Loucy (cell line): Measurements from ENCODE around the gene MRPL42.
"Not testable (repeated sequence)": the region's sequence is repeated elsewhere in the genome, so short reads cannot be mapped to it uniquely, and the experiment has no call there.

Experiments
- H2AFZ ChIP-seq: fragments of 200-600 bp; sonication (generic); 2 replicates; pipeline ENCODE4 v1.6.0; 2016; ENCODE audit warnings: antibody characterized with exemption, mild to moderate bottlenecking, low read length, moderate library complexity
- H3F3A ChIP-seq: fragments of 200-600 bp; 2 replicates; pipeline ENCODE4 v1.6.0; 2016; ENCODE audit warnings: antibody characterized with exemption, low read depth, mild to moderate bottlenecking
- H3K27me3 ChIP-seq: fragments of 200-600 bp; sonication (generic); 2 replicates; pipeline ENCODE4 v1.6.1; 2014; ENCODE audit warnings: low read length, mild to moderate bottlenecking; ENCODE audit not compliant: insufficient read depth, poor library complexity, severe bottlenecking
- H3K36me3 ChIP-seq: fragments of 200-600 bp; sonication (generic); 2 replicates; pipeline ENCODE4 v1.6.1; 2016; ENCODE audit warnings: low read length; ENCODE audit not compliant: insufficient read depth
- H3K4me1 ChIP-seq: fragments of 200-600 bp; sonication (generic); 2 replicates; pipeline ENCODE4 v1.5.1; 2014; ENCODE audit warnings: low read length, mild to moderate bottlenecking; ENCODE audit not compliant: insufficient read depth, poor library complexity, severe bottlenecking
- H3K4me2 ChIP-seq: fragments of 200-600 bp; sonication (generic); 2 replicates; pipeline ENCODE4 v1.6.0; 2014; ENCODE audit warnings: antibody characterized with exemption, low read length, low read depth, mild to moderate bottlenecking; ENCODE audit not compliant: poor library complexity, severe bottlenecking
- H3K4me3 ChIP-seq: fragments of 200-600 bp; sonication (generic); 2 replicates; pipeline ENCODE4 v1.5.1; 2014; ENCODE audit warnings: low read length, mild to moderate bottlenecking, mixed read lengths; ENCODE audit not compliant: poor library complexity, severe bottlenecking
- H3K79me2 ChIP-seq: fragments of 200-600 bp; sonication (generic); 2 replicates; pipeline ENCODE4 v1.6.1; 2014; ENCODE audit warnings: low read length; ENCODE audit not compliant: insufficient read depth
- H3K9ac ChIP-seq: fragments of 200-600 bp; sonication (generic); 2 replicates; pipeline ENCODE4 v1.6.0; 2014; ENCODE audit warnings: mild to moderate bottlenecking, low read depth, low read length, moderate library complexity; ENCODE audit not compliant: poor library complexity, severe bottlenecking
- H3K9me2 ChIP-seq: fragments of 200-600 bp; sonication (generic); replicated peaks from 2 replicates; pipeline ENCODE4 v1.6.1; 2016; ENCODE audit warnings: low read depth, low read length, mixed read lengths
- H3K9me3 ChIP-seq: fragments of 200-600 bp; sonication (generic); 2 replicates; pipeline ENCODE4 v1.6.1; 2014; ENCODE audit warnings: mild to moderate bottlenecking, antibody characterized with exemption, low read length, low read depth; ENCODE audit not compliant: insufficient read depth
- H4K20me1 ChIP-seq: fragments of 200-600 bp; sonication (generic); 2 replicates; pipeline ENCODE4 v1.6.0; 2014; ENCODE audit warnings: antibody characterized with exemption, low read length, mild to moderate bottlenecking; ENCODE audit not compliant: insufficient read depth, poor library complexity, severe bottlenecking
- EZH2phosphoT487 ChIP-seq: fragments of 200-600 bp; IDR thresholded peaks from 2 replicates; pipeline ENCODE4 v1.6.1; 2018; ENCODE audit warnings: antibody characterized with exemption, mild to moderate bottlenecking, moderate library complexity, borderline replicate concordance
- TF ChIP-seq, protein P1 (sequence below): fragments of 200-600 bp; sonication (generic); conservative IDR thresholded peaks from 2 replicates; pipeline ENCODE4 v1.5.1; 2014; ENCODE audit warnings: mild to moderate bottlenecking, antibody characterized with exemption, low read length

Gene MRPL42

GRCh38 chr12:93550748-93551611, 83.7 kb downstream of the MRPL42 start:
- Histone ChIP-seq H3K4me1 (no peaks in the 10 kb centered on the region), H3K4me3 (no peak overlapping the region), H3K36me3 (no peaks in the 10 kb centered on the region), H3F3A (no peaks in the 10 kb centered on the region), H3K79me2 (no peaks in the 10 kb centered on the region), H2AFZ (no peak overlapping the region), H3K4me2 (no peak overlapping the region), H4K20me1 (no peaks in the 10 kb centered on the region), H3K9me3 (no peaks in the 10 kb centered on the region), H3K9ac (no peak overlapping the region), H3K27me3 (no peaks in the 10 kb centered on the region), H3K9me2 (no peaks in the 10 kb centered on the region)
- TF ChIP-seq, protein P1, sequence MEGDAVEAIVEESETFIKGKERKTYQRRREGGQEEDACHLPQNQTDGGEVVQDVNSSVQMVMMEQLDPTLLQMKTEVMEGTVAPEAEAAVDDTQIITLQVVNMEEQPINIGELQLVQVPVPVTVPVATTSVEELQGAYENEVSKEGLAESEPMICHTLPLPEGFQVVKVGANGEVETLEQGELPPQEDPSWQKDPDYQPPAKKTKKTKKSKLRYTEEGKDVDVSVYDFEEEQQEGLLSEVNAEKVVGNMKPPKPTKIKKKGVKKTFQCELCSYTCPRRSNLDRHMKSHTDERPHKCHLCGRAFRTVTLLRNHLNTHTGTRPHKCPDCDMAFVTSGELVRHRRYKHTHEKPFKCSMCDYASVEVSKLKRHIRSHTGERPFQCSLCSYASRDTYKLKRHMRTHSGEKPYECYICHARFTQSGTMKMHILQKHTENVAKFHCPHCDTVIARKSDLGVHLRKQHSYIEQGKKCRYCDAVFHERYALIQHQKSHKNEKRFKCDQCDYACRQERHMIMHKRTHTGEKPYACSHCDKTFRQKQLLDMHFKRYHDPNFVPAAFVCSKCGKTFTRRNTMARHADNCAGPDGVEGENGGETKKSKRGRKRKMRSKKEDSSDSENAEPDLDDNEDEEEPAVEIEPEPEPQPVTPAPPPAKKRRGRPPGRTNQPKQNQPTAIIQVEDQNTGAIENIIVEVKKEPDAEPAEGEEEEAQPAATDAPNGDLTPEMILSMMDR: no peak
- no peak for TF ChIP-seq EZH2phosphoT487

DNA sequence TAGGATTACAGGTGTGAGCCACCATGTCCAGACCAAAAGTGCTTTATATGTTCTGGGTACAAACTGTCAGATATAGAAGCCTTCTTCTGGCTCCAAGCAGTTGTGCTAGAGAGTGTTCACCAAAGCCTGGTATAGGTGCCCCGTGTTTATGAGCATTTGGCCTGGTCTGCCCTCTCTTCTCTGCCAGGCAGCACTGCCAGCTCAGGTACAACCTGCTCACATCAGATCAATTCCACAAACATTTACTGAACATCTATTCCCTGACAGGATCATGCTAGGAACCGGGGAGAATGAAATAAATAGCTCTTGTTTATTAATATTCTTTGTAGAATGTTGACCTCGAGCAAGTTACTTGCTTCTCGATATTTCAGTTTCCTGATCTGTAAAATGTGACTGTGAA, 85.1 kb downstream of the MRPL42 start:
- Histone ChIP-seq H3K9me3 (no peaks in the 10 kb centered on the region), H3K4me3 (no peak overlapping the region), H3K9ac (no peak overlapping the region), H4K20me1 (no peaks in the 10 kb centered on the region), H3K27me3 (no peaks in the 10 kb centered on the region), H3K79me2 (no peaks in the 10 kb centered on the region), H2AFZ (no peak overlapping the region), H3K4me1 (no peaks in the 10 kb centered on the region), H3K36me3 (no peaks in the 10 kb centered on the region), H3K4me2 (no peak overlapping the region), H3K9me2 (no peaks in the 10 kb centered on the region), H3F3A (no peaks in the 10 kb centered on the region)
- TF ChIP-seq, protein P1: no peak
- no peak for TF ChIP-seq EZH2phosphoT487

DNA sequence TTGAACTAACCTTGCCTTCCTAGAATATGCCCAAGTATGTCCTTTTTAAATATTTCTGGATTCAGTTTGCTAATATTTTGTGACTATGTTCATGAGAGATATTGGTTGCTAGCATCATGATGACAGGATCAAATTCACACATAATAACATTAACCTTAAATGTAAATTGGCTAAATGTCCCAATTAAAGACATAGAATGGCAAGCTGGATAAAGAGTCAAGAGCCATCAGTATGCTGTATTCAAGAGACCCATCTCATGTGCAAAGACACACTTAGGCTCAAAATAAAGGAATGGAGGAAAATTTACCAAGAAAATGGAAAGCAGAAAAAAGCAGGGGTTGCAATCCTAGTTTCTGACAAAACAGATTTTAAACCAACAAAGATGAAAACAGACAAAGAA, 90.6 kb downstream of the MRPL42 start:
- H3K4me2 ChIP-seq, H3K9me3 ChIP-seq, H3F3A ChIP-seq, H3K9me2 ChIP-seq, H2AFZ ChIP-seq, H3K79me2 ChIP-seq, H3K4me3 ChIP-seq, H3K9ac ChIP-seq, H3K27me3 ChIP-seq, H4K20me1 ChIP-seq, H3K36me3 ChIP-seq, H3K4me1 ChIP-seq: not testable (repeated sequence)

DNA sequence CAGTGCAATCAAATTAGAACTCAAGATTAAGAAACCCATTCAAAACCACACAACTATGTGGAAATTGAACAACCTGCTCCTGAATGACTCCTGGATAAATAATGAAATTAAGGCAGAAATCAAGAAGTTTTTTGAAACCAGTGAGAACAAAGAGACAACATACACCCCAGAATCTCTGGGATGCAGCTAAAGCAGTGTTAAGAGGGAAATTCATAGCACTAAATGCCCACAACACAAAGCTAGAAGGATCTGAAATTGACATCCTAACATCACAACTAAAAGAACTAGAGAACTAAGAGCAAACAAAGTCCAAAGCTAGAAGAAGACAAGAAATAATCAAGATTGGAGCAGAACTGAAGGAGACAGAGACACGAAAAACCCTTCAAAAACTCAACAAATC, 91.4 kb downstream of the MRPL42 start:
- not testable (repeated sequence) for H3K4me3 ChIP-seq, H3K36me3 ChIP-seq, H3K4me2 ChIP-seq, H3K9me2 ChIP-seq, H2AFZ ChIP-seq, H3K27me3 ChIP-seq, H3K9ac ChIP-seq, H3K79me2 ChIP-seq, H3F3A ChIP-seq, H3K4me1 ChIP-seq, H3K9me3 ChIP-seq, H4K20me1 ChIP-seq
